ENCODE results near the gene CEP170B.
"Not testable (repeated sequence)": the region's sequence is repeated elsewhere in the genome, so short reads cannot be mapped to it uniquely, and the experiment has no call there.

The CEP170B gene

DNA sequence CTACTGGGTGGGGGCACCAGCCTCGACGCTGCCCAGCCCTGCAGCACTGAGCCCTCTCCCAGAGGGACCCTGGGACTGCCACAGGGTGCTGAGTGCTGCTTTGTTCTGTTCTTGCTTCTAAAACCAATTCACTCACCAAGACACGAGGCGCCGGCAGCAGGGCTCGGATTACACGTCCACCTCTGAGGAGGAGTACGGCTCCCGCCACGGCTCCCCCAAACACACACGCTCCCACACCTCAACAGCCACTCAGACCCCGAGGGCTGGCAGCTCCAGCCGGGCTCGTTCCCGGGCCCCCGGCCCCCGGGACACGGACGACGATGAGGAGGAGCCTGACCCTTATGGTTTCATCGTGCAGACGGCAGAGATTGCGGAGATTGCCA, 24.3 kb downstream of the CEP170B start:
- no peak for DNase-seq (ENCODE audit: low read depth, low spot score)

DNA sequence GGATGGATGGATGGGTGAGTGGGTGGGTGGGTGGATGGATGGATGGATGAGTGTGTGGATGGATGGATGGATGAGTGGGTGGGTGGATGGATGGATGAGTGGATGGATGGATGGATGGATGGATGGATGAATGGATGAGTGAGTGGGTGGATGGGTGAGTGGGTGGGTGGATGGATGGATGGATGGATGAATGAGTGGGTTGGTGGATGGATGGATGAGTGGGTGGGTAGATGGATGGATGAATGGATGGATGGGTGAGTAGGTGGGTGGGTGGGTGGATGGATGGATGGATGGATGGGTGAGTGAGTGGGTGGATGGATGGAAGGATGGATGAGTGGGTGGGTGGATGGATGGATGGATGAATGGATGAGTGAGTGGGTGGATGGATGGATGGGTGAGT, 25.2 kb downstream of the CEP170B start:
- DNase-seq (ENCODE audit: low read depth, low spot score), result not testable (repeated sequence)

DNA sequence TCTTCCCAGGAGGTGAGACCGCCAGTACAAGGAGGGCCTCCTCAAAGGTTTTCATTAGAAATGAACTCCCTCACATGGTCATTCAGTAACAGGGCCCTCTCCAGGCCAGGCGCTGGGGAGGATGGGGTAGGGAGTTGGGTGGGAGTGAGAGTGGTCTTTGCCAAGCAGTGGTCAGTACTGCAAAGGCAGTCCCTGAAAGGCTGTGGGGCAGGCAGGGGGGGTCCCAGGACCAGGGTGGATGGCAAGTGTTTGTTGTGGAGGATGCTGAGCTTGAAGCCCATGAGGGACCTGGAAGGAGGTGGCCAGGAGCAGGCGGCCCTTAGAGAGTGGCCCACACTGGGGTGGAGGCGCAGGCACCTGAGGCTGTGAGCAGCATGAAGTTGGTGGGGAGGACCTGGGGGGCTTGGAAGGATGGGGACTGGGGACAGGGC, 26.1 kb downstream of the CEP170B start:
- no peak for DNase-seq (ENCODE audit: low read depth, low spot score)

DNA sequence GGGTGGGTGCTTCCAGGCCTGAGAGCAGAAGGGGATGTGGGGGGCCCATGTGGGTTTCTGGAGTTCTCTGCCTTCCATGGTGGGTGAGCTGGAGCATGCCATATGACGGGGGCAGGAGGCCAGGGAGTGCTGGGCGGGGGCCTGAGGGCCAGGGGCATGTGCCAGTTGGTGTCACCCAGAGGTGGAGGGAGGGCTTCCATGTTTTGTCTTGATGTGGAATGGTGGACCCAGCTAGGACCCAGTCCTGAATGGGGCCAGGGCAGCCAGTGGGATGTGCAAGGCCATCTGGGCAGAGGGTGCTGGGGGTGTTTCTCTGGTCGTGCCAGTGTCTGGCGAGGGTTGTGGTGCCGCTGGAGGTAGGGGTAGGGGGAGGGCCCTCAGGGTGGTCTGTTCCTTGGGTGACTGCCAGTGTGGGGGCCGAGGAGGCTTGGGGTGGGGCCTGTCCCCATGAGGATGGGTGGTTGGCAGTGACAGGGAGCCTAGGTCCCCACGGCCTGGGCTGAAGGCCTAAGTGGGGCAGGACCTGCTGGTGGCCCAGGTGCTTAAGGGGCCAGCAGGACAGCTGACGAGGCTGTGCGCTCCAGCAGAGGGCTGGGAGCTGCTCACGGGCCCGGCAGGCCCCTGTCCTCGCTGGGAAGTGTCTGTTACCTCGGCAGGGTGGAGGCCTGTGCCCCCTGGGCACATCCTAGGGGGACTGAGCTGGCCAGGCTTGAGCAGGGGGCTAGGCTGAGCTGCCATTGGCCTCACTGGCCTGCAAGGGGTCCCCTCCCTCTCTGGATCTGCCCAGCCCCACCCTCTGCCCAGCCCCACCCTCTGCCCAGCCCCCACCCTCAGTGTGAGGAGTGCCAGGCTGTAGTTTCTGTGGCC, 26.8 kb downstream of the CEP170B start:
- no peak for DNase-seq (ENCODE audit: low read depth, low spot score)

DNA sequence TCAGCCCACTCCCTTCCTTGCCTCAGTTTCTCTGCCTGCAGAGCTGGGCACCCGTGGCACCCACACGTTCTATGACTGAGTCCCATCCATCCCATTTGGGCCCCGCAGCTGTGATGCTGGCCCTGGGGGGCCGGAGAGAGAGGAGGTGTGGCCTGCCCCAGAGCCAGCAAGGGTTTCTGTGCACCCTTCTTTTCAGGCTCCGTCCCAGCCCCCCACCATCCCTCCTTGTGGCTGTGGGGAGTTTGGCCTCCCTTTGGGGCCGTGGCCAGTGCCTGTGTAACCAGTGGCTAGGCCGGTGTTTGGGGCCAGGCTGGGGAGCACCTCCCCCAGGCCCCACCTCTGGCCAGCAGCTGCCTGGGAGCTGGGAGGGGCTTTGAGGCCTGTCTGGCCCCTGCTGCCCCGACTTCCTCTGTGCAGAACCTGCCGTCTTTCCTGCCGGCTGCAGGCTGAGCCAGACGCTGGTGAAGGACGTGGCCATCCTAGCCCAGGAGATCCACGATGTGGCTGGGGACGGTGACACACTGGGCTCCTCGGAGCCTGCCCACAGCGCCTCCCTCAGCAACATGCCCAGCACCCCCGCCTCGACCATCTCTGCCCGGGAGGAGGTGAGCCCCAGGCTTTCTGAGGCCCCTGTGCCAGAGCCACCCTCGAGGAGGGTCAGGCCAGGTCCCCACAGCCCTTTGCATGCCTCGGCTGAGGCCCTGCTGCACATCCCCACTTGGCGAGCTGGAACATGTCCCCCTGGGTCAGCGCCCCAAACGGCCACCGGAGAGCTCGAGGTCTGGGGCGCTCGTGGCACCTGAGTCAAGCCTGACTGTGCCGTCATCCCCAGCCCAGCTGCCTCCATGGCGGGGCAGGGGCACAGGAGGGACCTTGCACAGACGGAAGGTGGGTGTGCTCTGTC, 27.7 kb downstream of the CEP170B start:
- no peak for DNase-seq (ENCODE audit: low read depth, low spot score)

DNA sequence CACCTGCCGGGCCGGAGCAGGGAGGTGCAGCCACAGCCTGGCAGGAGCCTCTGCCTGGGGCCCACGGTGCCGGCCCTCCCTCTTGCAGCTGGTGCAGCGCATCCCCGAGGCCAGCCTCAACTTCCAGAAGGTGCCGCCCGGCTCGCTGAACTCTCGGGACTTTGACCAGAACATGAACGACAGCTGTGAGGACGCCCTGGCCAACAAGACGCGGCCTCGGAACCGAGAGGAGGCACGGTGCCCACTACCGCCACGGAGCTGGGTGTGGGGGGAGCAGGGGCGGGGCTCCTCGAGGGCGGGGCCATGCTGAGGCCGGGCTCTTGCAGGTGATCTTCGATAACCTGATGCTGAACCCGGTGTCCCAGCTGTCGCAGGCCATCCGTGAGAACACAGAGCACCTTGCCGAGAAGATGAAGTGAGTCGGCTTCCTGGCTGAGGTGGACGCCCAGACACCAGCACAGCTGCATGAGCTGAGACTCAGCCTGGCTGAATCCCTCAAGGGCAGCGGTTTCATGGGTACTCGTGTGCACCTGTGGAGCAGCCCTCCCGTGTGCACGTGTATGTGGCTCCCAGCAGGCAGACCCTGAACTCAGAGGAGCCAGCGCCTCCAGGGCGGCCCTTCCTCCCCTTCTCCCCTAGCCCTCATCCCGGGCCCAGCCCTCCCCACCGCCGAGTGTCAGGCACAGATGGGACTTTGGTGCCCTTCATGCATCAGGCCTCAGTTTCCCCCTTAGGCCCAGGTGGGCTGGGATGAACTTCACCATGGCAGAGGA, 28.6 kb downstream of the CEP170B start:
- DNase-seq (ENCODE audit: low read depth, low spot score), result no peak

DNA sequence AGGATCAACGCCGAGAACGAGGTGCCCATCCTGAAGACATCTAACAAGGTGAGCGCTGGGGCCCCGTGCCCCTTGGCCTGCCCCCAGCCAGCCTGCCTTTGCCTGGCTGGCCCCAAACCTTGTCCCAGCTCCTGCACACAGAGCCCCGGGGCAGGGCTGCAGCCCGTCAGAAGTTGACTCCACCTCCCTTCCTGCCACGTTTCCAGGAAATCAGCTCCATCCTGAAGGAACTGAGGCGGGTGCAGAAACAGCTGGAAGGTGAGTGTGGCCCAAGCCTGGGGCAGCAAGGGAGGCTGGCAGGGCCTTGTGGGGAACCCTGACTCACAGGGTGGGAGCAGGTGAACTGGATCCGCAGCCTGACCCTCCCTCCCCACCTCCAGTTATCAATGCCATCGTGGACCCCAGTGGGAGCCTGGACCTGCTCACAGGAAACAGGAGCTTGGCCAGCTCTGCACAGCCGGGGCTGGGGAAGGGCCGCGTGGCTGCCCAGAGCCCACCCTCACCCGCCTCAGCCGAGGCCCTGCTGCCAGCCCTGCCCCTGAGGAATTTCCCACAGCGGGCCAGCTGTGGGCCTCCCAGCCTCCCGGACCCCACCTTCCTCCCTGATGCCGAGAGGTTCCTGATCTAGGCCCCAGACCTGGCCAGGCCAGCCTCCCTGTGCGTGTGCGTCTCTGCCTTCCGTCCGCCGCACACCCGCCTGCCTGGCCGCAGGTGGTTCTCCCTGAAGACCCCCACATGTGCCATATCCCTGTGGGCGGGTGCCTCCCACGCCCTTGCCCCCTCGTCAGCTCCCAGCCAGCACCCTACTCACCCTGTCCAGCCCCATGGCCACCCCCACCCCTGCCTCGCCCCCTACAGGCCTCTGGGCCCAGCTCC, 29.5 kb downstream of the CEP170B start:
- no peak for DNase-seq (ENCODE audit: low read depth, low spot score)

DNA sequence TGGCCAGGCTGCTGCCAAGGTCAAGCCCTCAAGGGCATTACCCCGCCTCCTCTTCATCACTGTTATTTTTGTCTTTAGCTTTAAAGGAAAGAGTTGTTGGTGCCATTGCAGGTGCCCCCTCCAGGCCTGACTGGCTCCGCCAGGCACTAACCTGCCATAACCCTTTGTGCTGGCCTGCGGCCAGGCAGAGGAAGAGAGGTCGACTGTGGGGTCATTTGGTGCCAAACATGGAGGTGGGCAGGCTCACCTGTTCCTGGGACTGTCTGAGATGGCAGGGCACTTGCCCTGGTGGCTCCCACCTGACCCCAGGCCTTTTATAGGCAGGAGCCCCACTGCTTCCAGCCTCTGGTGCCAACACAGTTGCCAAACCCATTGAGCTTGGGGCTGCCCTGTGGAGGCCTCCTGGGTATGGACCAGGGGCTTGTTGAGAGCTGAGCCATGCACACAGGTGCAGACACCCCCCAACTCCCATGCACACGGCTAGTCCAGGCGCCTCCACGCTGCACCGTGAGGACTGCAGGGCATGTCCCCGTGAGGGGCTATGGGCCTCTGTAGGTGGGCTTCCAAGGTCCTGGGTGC, 30.2 kb downstream of the CEP170B start:
- no peak for DNase-seq (ENCODE audit: low read depth, low spot score)

DNA sequence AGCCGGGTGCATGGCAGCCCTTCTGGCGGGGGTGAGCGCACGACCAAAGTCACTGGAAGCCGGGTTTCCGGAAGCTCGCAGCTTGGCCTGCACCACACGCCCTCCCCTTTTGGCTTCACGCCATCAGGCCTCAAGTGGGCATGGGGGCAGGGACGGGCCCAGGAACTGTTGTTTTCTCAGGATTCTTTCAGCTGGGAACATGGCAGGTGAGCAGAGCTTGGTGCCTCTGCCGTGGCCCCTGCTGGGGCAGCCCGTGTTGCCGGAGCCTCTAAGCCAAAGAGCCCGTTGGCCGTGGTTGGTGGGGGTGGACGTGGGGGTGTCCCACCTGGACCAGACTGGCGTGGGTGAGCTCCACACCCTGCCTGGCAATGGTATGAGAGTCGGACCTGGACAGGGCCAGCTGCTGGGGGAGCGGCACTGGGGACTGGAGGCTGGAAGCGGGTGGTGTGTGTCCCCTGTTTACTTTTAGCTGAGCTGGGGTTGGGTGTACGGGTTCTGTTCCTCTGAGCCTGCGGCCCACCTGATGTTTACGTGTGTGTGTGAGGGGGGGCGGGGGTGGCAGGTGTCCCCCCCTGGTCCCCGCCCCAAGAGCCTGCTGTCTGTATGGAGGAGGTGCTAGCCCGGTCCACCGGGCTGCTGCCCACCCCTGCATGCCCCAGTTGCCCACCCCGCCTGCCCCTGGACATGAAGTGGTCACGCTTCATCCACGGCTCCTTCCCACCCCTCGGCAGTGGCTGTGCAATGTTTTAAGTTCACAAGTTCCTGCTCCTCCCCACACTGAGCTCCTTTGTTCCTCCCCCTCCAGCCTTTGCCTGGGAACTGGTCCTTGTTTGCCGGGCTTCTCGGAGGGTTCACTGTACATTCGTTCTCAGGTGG, 31.0 kb downstream of the CEP170B start:
- peak; percentile 33 for DNase-seq (ENCODE audit: low read depth, low spot score)

- DNase-seq (ENCODE audit: low read depth, low spot score), result no peak
Observed at GRCh38 chr14:104897330-104898194, 32.5 kb downstream of the CEP170B start.

DNA sequence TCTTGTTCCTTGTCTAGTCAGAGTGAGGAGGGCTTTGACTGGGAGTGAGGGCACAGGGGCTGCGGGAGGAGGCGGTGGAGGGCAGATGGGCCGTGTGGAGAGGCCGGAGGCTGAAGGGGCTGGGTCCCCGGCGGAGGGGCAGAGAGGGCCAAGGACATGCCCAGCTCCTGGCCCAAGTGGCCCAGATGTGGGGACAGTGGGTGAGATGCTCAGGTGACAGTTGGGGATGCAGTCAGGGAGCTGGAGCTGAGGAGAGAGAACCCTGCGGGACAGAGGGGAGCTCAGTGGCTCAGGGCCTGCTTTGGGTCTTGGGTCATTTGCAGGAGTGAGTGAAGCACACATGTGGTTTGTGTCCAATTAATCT, 33.1 kb downstream of the CEP170B start:
- no peak for DNase-seq (ENCODE audit: low read depth, low spot score)

DNA sequence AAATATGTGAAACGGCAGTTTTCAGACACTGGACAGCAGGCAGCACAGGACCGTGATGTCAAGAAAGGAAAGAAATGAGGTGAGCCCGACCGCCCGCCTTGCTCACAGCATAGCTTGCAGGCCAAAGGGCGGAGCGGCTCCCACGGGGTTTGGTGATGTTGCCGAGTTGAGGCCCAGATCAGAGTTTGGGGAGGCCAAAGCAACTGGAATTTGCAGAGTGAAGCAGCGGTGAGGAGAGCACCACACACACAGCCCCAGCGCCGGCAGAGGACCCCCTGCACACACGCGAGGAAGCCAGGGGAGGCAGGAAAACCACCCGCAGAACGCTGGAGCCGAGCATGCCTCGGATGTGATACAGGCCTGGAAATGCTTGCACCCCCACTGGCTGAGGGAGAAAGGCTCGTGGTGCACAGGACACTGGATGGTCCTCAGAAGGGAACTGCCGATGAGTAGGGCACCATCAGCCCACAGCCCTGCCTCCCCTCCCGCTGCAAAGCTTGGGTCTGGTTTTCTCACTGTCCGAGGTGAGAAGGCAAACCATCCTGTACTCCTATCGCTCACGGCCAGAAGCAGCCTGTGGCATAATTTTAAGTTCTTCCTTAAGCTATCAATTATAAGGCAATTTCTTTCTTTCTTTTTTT, 33.9 kb downstream of the CEP170B start:
- DNase-seq (ENCODE audit: low read depth, low spot score), result no peak

DNA sequence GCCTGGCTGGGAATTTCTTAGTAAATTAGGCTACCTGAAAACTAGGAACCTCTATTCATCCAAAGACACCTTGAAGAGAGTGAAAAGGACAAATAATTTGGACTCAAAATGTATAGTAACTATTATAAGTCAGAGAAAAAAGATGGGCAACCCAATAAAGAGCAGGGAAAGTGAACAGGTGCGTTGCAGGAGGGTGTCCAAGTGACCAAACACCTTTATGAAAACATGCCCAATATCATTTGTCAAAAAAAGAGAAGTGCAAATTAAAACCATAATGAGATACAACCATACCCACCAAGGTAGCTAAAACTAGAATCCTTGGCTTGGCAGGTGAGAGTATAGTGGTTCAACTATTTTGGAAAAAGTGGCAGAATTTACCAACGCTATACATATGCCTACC, 34.7 kb downstream of the CEP170B start:
- no peak for DNase-seq (ENCODE audit: low read depth, low spot score)

DNA sequence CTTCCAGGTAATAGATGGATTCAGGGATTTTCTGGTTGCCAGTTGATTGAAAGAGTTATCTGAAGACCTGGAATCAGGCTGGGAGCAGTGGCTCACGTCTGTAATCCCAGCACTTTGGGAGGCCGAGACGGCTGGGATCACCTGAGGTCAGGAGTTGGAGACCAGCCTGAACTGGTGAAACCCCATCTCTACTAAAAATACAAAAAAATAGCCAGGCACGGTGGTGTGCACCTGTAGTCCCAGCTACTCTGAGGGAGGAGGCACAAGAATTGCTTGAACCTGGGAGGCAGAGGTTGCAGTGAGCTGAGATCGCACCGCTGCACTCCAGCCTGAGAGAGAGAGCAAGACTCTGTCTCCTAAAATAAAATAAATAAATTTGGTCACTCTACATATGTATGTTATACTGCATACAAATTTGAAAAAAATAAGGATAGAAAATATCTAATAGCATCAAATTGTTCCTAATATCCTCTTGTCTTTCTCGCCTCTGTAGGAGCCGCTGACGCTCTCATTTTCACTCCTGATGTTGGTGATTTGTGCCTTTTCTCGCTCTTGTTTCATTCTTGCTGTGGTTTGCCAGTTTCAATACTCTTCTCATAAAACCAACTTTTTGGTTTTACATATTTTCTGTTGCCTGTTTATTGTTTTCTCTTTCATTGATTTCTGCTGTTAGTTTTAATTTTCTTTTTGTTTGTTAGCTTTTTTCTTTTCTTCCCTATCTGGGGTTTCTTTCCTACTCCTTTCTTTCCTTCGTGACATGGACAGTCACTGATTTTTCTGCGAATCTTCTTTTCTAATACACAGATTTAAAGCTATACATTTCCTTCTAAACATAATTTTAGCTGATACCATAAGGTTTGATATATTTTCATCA, 35.8 kb downstream of the CEP170B start:
- DNase-seq (ENCODE audit: low read depth, low spot score), result no peak

DNA sequence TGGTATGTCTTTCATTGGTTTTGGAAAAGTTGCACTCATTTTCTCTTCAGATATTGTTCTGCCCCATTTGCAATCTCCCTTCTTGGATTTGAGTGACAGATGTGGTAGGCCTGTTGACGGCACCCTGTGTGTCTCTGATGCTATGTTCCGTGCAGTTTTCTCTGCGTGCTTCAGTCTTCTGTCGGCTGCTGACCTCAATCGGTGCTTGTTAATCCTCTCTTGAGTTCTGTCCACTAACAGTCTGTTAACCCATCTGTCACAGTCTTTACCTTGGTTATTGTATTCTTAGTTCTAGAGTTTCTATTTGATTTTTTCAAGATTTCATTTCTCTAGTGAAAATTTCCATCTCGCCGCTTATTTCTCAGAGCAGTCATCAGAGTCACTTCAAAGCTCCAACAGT, 38.9 kb downstream of the CEP170B start:
- no peak for DNase-seq (ENCODE audit: low read depth, low spot score)

GRCh38 chr14:104904650-104905578, 39.8 kb downstream of the CEP170B start:
- DNase-seq (ENCODE audit: low read depth, low spot score), result not testable (repeated sequence)
